NCI-H1092 (cell line): ENCODE measurements around the gene ZDHHC11.
"Not testable (repeated sequence)": the region's sequence is repeated elsewhere in the genome, so short reads cannot be mapped to it uniquely, and the experiment has no call there.

Experiments
- DNase-seq: peaks from one replicate; lab custom pipeline; 2025; lab: John Stamatoyannopoulos, UW

ZDHHC11 gene

DNA sequence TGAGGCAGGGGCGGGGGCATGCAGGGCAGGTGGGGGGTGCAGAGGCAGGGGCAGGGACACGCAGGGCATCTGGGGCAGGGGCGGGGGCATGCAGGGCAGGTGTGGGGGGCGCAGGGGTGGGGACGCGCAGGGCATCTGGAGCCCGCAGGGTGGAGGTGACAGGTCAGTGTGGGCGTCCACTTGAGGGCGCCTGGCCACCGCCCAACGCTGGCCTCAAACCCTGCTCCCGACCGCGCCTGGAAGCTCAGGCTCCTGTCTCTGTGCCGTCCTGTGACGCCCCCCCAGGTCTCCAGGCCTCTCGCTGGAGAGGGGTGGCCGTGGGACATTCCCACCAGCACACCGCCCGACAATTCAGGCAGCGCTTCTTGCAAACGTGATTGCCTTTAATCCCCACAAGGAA lies 6.9 kb downstream of the ZDHHC11 start:
- DNase-seq: not testable (repeated sequence)

GRCh38 chr5:843371-843770 lies 7.4 kb downstream of the ZDHHC11 start:
- DNase-seq: not testable (repeated sequence)

GRCh38 chr5:842402-843221 lies 8.2 kb downstream of the ZDHHC11 start:
- not testable (repeated sequence) for DNase-seq

DNA sequence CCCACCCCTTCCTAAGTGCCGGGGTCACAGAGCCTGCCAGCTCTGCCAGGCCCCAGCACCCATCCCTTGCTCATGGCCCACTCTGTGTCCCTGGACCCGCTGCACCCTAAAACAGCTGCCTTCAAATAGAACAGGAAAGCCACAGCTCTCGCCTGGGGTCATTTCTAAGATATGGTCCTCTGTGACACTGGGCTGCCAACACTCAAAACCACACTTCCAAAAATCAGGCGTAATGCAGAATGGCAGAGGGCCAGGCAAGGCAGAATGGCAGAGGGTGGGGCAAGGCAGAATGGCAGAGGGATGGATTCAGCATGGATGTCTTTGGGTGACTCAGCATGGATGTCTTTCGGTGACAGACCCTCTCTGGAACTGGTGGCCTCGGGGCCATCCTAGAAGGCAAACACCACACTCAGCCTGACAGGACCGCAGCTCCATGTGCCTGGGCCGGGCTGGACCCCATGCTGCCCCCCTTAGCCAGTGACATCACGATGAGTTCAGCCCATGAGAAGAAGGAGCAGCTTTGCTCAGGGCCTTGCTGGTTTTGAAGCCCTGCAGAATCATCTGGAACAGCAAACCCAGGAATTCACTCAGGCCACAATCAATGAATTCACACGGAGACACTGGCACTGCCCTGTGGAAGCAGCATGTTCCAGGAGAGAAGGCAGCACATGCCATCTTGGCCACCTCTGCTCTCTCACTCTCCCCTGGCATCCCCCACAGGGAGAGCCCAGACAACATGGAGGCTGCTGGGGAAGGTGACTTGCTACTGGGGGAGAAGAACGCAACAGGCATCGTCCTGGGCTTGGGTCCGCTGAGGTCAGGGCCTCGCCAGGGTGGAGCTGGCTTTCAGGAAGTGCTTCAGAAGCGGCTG lies 9.0 kb downstream of the ZDHHC11 start:
- not testable (repeated sequence) for DNase-seq

DNA sequence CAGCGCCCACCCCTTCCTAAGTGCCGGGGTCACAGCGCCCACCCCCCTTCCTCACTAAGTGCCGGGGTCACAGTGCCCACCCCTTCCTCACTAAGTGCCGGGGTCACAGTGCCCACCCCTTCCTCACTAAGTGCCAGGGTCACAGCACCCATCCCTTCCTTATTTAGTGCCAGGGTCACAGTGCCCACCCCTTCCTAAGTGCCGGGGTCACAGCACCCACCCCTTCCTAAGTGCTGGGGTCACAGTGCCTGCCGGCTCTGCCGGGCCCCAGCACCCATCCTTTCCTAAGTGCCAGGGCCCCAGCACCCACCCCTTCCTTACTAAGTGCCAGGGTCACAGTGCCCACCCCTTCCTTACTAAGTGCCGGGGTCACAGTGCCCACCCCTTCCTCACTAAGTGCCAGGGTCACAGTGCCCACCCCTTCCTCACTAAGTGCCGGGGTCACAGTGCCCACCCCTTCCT lies 9.8 kb downstream of the ZDHHC11 start:
- DNase-seq: not testable (repeated sequence)

GRCh38 chr5:840118-840973 lies 10.4 kb downstream of the ZDHHC11 start:
- DNase-seq: not testable (repeated sequence)

DNA sequence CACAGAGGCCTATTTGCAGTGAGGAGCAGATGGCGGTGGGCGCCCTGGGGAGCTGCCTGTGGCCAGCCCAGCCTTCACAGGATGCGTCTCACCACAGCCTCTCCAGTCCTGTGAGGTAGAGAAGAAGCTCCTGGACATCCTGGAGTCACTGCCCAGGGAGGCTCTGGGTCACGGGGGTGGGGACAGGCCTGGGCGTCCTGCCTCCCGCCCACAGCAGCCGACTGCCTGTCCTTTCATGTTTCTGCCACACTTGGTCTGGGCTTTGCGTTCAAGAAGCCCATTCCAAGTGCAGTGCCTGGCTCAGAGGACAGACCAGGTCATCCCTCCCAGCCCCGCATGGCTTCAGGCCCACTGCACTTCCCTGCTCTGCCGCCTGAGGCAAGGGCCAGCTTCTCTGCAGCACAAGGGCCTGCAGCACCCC lies 12.3 kb downstream of the ZDHHC11 start:
- not testable (repeated sequence) for DNase-seq

DNA sequence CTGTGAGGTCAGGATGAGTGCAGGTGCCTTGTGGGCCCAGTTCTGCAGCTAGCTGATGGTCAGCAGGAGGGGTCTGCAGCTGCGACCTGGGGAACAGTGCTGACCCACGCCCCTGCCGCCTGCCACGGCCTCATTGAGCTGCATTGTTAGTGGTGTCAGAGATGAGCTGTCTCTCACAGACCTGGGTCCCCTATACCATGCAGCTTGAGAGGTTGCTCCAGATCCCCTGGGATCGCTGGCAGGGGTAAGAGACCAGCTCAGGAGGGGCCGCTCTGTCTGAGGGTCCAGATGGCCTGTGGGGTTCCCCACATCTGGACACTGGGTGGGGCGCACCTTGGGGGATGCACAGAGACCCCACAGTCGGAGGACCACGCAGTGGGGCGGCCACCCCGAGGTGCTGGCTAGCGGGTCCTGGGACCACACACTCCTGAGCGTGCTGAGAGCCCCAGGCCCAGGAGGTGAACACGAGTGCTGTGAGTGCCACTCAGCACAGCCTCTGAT lies 13.1 kb downstream of the ZDHHC11 start:
- DNase-seq: not testable (repeated sequence)

DNA sequence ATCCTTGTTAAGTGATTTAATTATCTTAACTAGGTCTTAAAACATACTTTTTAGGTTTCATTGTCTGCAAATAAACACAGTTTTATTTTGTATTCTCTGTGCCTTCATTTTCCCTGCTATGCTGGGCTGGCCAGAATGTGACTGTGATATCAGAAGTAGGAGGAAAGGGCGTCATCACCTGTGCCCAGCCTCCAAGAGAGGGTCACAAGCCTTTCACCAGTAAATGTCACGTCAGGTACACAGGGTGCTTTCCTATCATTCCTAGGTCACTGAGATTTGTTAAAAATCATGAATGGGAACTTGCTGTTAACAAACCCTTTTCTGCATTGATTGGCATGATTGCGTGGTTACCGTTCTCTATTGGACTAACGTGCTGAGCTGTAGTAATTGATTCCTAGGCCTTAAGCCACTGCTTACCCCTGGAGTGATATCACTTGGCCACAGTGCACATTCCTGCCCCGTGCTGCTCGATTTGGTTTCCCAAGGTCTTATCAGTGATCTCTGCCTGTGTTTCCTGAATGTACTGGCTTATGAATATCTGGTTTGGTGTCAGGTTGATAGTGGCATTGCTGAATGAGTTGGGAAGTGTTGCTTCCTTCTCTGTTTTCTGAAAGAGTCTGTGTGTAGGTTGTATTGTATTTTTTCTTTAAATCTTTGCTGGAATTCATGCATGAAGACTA lies 14.7 kb downstream of the ZDHHC11 start:
- not testable (repeated sequence) for DNase-seq

DNA sequence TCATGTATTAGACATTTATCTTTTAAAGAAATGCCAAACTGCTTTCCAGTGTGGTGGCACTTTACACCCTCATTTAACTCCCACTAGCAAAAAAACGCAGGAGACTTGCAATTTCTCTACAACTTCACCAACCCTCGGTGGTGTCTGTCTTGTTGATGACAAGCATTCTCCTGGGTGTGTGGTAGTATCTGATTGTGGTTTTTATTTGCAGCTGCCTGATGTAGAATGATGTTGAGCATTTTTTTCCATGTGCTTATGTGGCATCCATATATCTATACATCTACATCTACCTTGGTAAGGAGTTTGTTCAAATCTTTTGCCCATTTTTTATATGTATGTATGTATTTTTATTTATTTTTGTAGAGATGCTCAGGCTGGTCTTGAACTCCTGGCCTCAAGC lies 16.8 kb downstream of the ZDHHC11 start:
- not testable (repeated sequence) for DNase-seq

DNA sequence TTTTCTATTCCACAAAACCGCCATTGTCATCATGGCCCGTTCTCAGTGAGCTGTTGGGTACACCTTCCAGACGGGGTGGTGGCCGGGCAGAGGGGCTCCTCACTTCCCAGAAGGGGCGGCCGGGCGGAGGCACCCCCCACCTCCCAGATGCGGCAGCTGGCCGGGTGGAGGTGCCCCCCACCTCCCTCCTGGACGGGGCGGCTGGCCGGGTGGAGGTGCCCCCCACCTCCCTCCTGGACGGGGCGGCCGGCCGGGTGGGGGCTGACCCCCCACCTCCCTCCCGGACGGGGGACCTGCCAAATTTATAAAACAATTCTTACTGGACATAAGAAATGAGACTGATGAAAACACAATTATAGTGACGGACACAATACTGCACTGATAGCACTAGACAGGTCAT lies 22.6 kb downstream of the ZDHHC11 start:
- not testable (repeated sequence) for DNase-seq

DNA sequence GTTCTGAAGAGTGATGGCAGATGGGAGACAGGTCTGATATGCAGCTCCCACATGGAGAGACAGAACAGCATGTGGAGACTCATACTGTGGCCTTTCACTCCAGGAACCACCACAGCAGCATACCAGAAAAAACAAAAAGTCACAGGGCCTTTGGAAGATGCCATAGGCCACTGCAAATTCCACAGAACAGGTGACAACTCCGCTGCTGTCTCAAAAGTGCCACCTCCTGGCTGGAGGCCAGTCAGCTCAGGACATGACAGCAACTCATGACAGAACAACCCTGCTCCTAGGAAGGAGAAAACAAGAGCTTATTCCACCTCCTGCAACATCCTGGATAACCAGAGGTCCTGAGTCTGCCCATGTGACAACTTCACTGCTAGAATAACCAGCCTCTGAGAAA lies 25.2 kb downstream of the ZDHHC11 start:
- DNase-seq: not testable (repeated sequence)

DNA sequence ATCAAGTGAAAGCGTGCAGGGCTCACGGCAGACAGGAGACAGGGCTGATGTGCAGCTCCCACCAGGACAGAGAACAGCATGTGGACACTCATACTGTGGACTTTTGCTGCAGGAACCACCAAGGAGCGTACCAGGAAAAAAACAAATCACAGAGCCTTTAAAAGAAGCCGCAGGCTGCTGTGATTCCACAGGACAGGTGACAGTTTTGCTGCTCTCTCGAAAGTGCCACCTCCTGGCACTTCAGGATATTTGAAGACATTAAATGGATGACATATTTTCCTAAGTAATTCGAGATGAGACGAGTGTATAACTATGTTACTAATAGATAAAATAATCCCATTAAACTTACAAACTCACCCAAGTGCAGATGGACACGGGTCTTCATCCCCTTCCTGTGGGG lies 29.3 kb downstream of the ZDHHC11 start:
- no peak for DNase-seq

- no peak for DNase-seq
Observed at GRCh38 chr5:820245-820644, 30.5 kb downstream of the ZDHHC11 start.

DNA sequence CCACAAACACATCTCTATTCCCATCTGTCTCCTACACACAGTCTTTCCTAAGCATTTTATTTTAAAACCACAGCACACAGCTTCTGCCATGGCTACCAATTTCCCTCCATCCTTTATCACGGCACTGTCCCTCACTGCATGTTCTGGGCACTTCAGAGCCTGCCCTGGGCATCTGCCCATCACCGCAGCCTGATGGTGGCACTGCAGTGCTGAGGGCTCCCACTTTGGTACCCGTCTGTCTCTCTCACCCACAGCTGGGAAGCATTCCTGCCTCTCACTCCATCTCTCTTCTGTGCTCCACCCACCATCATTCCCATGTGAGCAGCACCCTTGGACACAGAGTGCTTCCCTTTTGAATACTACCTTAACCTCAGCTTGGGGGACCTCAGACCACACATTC lies 31.7 kb downstream of the ZDHHC11 start:
- DNase-seq: no peak

GRCh38 chr5:816176-816575 lies 34.6 kb downstream of the ZDHHC11 start:
- DNase-seq: no peak

DNA sequence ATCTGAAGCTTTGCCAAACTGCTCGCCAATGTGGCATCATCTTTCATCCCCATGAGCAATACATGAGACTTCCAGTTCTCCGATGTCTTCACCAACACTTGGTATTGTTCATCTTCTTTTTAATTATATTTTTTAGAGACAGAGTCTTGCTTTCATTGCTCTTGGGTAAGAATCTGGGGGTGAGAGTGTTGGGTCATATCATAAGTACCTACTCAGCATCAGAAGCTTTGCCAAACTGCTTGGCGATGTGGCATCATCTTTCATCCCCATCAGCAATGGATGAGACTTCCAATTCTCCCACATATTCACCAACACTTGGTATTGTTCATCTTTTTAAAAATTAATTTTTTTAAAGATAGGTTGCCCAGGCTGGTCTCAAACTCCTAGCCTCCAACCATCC lies 35.3 kb downstream of the ZDHHC11 start:
- DNase-seq: no peak

GRCh38 chr5:813575-813974 lies 37.2 kb downstream of the ZDHHC11 start:
- not testable (repeated sequence) for DNase-seq

DNA sequence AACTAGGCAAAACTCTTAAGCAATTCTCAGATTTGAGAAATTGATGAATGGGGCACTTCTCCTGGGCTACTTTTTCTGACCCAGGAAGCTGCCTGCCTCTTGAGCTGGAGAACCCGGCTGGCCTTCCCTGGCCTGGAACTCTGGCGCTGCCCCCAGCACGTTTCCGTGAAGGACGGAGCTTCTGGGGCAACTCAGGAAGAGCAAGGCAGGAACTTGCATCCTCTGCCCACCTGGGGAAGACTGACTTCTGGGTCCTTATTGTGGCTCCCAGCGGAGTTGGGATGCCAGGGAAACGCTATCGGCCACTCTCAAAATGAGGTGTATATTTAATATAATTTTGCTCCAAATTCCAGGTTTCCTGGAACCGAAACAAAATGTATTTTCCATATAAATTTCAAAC lies 39.4 kb downstream of the ZDHHC11 start:
- not testable (repeated sequence) for DNase-seq

DNA sequence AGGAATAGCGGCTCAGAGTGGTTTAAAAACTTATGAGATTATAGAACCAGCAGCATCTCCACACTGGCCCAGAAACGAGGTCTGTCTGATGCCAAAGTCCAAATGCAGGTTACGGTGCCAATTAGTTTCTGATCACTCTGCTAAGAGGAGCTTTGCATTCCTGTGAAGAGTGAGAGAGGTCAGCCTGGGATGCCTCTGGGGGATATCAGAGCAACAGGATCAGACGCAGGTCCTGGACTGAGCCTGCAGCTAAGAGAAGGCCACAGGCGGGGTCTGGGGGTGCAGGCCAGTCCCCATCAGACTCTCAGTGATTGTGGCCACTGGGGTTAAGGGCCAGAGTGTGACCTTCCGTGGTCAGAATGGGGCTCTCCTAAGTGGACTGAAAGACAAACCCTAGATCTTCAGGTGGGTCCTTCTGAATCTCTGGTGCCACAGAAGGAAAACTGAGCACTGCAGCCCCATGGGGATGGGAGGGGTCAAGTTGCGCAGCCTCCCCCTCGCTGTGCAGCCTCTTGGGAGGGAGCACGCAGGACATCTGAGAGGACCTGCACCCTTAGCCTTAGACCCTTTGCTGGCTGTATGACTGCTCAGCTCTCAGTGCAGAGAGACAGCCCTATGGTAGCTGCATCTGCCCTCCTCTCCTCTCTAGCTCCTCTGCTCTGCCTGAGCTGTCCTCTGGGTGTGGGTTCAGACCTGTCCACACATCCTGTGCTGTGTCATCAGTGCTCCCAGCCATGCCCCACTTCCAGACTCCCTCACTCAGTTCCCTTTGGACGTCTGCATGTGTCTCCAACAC lies 42.9 kb downstream of the ZDHHC11 start:
- not testable (repeated sequence) for DNase-seq
